Ascending aorta (tissue), 2 donors: ENCODE measurements around the gene IFITM2. TPM values are rescaled to one million over a fixed set of nuclear protein-coding genes. Genes with fewer than 3 reads are reported as not detected.
A peak's percentile ranks its signal among the peaks of the same experiment; 100 is the strongest.

Experiments
- DNase-seq, 2 donors: peaks; one replicate each; pipeline ENCODE4 v3.0.0-alpha.2; 2019; ENCODE audit warnings: low spot score in 2 of 2
- H3K27ac ChIP-seq, 2 donors: fragments of 200-600 bp; sonication (generic); one replicate each; pipeline ENCODE4 v1.5.1; 2016 to 2017; ENCODE audit warnings: mild to moderate bottlenecking in 1 of 2
- H3K27me3 ChIP-seq: fragments of 200-600 bp; sonication (generic); one replicate; pipeline ENCODE4 v1.5.1; 2017
- H3K36me3 ChIP-seq, 2 donors: fragments of 200-600 bp; sonication (generic); one replicate each; pipeline ENCODE4 v1.5.1; 2016
- H3K4me1 ChIP-seq, 2 donors: fragments of 200-600 bp; sonication (generic); one replicate each; pipeline ENCODE4 v1.5.1; 2016 to 2017; ENCODE audit warnings: mild to moderate bottlenecking in 1 of 2
- H3K4me3 ChIP-seq, 2 donors: fragments of 200-600 bp; sonication (generic); one replicate each; pipeline ENCODE4 v1.5.1; 2016 to 2017; ENCODE audit warnings: mild to moderate bottlenecking in 1 of 2
- H3K9me3 ChIP-seq, 2 donors: fragments of 200-600 bp; sonication (generic); one replicate each; pipeline ENCODE4 v1.5.1; 2016
- intact Hi-C: fragments of 100-400 bp; cut with DNase I; formaldehyde crosslinking; loops from one replicate; pipeline ENCODE4 v1.15.1; 2023
- total RNA-seq: library from RNA; depleted of rRNA; stranded (reverse); fragments of >200 nt; gene quantifications from one replicate; pipeline ENCODE4 v1.1.0, GENCODE V29; 2016
- TF ChIP-seq, protein P1 (sequence below), 3 experiments: fragments of 200-600 bp in 2 of 3; fragments of 450-650 bp in 1 of 3; sonication (generic) in 2 of 3; IDR thresholded peaks; one replicate each; pipeline ENCODE4 v1.5.1; 2016 to 2019; ENCODE audit warnings: antibody characterized with exemption in 3 of 3, mild to moderate bottlenecking in 1 of 3, moderate library complexity in 1 of 3

Gene IFITM2
- total RNA-seq, 1 donor from 2014 or later: 1,131 TPM

DNA sequence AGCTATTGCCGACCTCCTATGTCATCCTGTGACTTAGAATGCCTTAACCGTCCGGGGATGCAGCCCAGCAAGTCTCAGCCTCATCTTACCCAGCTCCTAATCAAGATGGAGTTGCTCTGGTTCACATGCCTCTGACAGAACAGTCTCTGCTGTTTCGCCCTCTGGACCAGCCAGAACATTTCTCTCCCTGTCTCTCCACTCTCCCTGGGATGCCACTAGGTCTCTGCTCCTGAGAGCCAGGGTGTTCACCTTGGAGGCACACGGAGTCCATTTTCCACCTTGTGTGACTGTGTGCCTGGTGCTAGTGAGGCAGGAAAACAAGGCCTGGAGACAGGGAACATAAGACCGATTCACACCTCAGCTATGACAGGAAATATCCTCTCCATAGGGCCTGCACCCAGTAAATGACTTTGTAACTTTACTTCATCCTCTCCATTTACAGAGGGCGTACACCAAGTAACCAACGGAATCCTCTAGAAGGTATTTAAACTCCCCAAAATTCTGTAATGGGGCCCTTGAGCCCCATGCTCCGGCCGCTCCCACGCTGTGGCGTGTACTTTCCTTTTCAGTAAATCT, 44.9 kb downstream of the IFITM2 start:
- Histone ChIP-seq H3K27ac (peak overlapping the region; percentile 92 to 98), H3K36me3 (no peaks in the 10 kb centered on the region), H3K9me3 (no peaks in the 10 kb centered on the region), H3K4me1 (peaks cover 26 to 27% of the 10 kb centered on the region in 2 donors), H3K4me3 (no peak overlapping the region), H3K27me3 (no peaks in the 10 kb centered on the region)
- intact Hi-C loops: loop anchor here (1.0 to 2.0 kb wide), 2 partner anchors 25 to 116 kb away; partner anchors contain the start of genes PSMD13 and SIRT3
- TF ChIP-seq, protein P1, sequence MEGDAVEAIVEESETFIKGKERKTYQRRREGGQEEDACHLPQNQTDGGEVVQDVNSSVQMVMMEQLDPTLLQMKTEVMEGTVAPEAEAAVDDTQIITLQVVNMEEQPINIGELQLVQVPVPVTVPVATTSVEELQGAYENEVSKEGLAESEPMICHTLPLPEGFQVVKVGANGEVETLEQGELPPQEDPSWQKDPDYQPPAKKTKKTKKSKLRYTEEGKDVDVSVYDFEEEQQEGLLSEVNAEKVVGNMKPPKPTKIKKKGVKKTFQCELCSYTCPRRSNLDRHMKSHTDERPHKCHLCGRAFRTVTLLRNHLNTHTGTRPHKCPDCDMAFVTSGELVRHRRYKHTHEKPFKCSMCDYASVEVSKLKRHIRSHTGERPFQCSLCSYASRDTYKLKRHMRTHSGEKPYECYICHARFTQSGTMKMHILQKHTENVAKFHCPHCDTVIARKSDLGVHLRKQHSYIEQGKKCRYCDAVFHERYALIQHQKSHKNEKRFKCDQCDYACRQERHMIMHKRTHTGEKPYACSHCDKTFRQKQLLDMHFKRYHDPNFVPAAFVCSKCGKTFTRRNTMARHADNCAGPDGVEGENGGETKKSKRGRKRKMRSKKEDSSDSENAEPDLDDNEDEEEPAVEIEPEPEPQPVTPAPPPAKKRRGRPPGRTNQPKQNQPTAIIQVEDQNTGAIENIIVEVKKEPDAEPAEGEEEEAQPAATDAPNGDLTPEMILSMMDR (IDR thresholded peaks at IDR 0.05): no peak
- no peak for DNase-seq

DNA sequence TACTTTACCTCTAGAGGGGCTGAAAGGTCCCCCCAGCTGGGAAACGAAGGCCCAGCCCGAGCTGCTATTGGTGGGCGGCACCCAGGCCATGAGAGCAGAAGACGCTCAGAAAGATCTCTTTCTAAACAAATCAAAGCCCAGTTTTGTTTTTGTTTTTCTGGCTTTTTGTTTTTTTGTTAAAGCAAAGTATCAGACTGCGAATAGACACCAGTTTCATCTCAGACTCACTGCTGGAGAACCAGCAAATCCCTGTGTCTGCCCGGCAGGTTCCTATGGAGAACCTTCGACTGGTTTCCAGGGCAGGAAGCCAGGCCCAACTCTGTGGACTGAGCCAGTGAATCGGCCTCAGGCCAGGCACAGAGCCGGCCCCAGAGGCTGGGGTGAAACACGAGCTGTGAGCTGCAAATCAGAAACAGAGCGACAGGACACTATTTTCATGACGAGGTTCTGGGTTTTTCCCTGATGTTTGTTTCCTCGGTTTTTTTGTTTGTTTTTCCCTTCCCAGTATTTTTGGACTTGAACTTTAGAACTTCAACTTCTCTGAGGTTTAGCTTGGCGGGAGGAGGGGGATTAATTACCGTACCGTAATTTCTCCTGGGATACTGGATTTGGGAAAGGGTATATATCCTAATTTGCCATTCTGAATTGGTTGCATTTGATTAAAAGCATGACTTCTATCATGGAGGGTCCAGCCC, 45.7 kb downstream of the IFITM2 start:
- Histone ChIP-seq H3K9me3 (no peaks in the 10 kb centered on the region), H3K27ac (peak overlapping the region; percentile 92 to 98), H3K27me3 (no peaks in the 10 kb centered on the region), H3K4me1 (peaks cover 26 to 27% of the 10 kb centered on the region in 2 donors), H3K4me3 (peak overlapping the region in 1 of 2 donors; percentile 19), H3K36me3 (no peaks in the 10 kb centered on the region)
- TF ChIP-seq, protein P1 (IDR thresholded peaks at IDR 0.05): no peak
- intact Hi-C loops: loop anchor here (1.0 to 2.0 kb wide), 2 partner anchors 26 to 117 kb away; partner anchors contain the start of genes PSMD13 and SIRT3
- peak; percentile 62 to 93 for DNase-seq

DNA sequence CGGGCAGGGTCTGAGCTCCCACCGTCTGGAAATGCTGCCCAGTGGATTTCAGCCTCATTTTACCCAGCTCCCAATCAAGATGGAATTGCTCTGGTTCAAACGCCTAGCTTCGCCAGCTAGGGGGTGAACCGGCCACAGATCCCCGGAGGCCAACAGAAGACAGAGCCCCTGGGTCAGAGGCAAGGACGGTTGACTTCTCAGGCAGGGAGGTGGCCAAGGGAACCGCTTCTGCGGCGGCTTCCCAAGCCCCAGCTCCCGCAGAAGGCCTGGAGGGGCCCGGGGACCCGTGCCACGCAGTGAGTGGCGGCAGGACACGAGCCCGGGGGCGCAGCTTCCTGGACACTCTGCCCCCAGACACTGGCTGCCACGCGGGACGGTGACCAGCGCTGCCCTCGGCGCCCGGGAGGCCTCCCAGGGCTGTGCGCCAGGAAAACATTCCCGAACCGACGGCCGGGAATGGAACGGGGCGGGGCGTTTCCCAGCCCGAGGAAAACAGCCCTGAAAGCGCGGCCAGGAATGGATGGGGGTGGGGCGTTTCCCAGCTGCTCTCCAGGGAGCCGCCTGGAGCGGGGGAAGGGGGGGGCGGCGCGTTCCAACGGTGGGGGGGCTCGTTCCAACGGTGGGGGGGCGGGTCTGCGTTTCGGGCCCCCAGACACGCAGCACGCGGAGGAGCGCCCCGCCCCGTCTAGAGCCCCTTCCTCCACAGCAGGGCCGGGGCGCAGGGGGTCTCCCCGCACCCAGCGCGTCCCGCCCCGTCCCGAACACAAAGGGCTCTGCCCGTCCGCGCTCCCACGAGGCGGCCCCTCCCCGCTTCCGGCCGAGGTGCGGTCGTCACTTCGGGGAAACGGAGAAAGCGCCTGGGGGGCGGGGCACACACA, 48.2 kb downstream of the IFITM2 start:
- H3K36me3 ChIP-seq: no peaks in the 10 kb centered on the region
- TF ChIP-seq, protein P1 (IDR thresholded peaks at IDR 0.05): no peak
- peak; percentile 79 to 96 for DNase-seq
- peaks cover 26 to 31% of the 10 kb centered on the region in 2 donors for H3K4me1 ChIP-seq
- peak overlapping the region; percentile 38 to 54 for H3K4me3 ChIP-seq
- H3K9me3 ChIP-seq: no peaks in the 10 kb centered on the region
- H3K27ac ChIP-seq: peak overlapping the region; percentile 92 to 98
- H3K27me3 ChIP-seq: no peaks in the 10 kb centered on the region
- intact Hi-C loops: loop anchor here (1.0 to 5.0 kb wide), 6 partner anchors 32 to 151 kb away; partner anchors contain the start of genes BET1L, IFITM3, RIC8A and RNH1

DNA sequence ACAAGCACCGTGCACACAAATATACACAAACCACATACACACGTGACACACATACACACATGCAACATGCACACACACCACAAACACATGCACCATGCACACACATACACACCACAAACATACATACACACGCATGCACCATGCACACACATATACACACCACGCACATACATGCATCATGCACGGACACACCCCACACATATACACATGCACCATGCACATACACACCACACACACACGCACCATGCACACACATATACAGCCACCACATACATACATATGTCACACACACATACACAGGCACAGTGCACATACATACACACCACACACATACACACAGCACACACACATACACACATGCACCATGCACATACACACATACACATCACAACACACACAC, 49.0 kb downstream of the IFITM2 start:
- H3K4me1 ChIP-seq: peaks cover 26 to 31% of the 10 kb centered on the region in 2 donors
- no peak for DNase-seq
- H3K4me3 ChIP-seq: no peak overlapping the region
- no peaks in the 10 kb centered on the region for H3K9me3 ChIP-seq
- no peaks in the 10 kb centered on the region for H3K36me3 ChIP-seq
- intact Hi-C loops: loop anchor here (1.0 to 5.0 kb wide), 3 partner anchors 104 to 151 kb away; partner anchors contain the start of genes BET1L, RIC8A and RNH1
- no peaks in the 10 kb centered on the region for H3K27me3 ChIP-seq
- TF ChIP-seq, protein P1 (IDR thresholded peaks at IDR 0.05): no peak
- no peak overlapping the region for H3K27ac ChIP-seq

DNA sequence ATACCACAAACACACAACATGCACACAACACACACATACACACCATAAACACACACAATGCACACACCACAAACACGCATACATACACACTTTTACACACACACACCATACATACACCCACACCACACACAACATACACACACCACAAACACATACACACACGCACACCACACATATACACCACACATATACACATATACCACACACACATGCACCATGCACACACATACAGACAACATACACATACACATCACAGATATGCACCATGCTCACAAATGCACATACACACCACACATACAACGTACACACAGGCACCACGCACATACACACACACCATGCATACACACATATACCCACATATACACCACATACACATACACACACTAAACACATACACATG, 50.0 kb downstream of the IFITM2 start:
- no peaks in the 10 kb centered on the region for H3K36me3 ChIP-seq
- H3K27ac ChIP-seq: no peak overlapping the region
- DNase-seq: no peak
- H3K4me3 ChIP-seq: no peak overlapping the region
- peaks cover 24 to 29% of the 10 kb centered on the region in 2 donors for H3K4me1 ChIP-seq
- TF ChIP-seq, protein P1 (IDR thresholded peaks at IDR 0.05): no peak
- intact Hi-C loops: loop anchor here (2.0 to 5.0 kb wide), 2 partner anchors 105 to 151 kb away; partner anchors contain the start of genes BET1L and RIC8A
- no peaks in the 10 kb centered on the region for H3K27me3 ChIP-seq
- H3K9me3 ChIP-seq: no peaks in the 10 kb centered on the region
